ENCODE data around the gene ITGB4. TPM values are rescaled to one million over a fixed set of nuclear protein-coding genes. Genes with fewer than 3 reads are reported as not detected.

ITGB4 gene
- total RNA-seq, 1 donor from 2014 or later, result 0.91 TPM

DNA sequence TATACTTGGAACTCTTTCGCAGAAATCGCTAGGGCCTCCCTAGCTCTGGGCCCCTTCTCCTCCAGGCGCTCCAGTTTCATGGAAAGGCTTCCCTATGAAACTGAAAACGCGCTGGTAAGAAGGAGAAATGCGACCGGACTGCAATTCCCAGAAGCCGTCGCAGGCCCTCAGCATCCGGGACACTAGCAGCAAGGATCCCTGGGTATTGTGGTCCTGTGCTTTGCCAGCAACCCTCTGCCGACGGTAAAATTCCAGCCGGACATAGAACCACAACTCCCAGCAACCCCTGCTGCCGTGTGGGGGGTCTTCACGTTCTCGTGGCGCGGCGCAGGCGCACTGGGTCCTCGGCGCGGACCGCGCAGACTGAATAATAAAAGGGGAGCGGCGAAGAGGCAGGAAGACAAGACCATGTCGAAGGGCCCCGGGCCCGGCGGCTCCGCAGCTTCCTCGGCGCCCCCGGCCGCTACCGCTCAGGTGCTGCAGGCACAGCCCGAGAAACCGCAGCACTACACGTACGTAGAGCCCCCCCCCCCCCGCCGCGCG, 63.3 kb downstream of the ITGB4 start, which contains the start of gene UNK:
Gene UNK, plus strand, starts transcription at position 334 of the 543 bp plus-strand sequence. Its CDS starts 75 bp downstream, at position 409.
- intact Hi-C loops (cut with micrococcal nuclease), result loop anchor here (1.0 to 5.0 kb wide), 14 partner anchors 8 to 953 kb away; partner anchors contain the start of genes ACOX1, CASKIN2, FBF1 and GALK1

DNA sequence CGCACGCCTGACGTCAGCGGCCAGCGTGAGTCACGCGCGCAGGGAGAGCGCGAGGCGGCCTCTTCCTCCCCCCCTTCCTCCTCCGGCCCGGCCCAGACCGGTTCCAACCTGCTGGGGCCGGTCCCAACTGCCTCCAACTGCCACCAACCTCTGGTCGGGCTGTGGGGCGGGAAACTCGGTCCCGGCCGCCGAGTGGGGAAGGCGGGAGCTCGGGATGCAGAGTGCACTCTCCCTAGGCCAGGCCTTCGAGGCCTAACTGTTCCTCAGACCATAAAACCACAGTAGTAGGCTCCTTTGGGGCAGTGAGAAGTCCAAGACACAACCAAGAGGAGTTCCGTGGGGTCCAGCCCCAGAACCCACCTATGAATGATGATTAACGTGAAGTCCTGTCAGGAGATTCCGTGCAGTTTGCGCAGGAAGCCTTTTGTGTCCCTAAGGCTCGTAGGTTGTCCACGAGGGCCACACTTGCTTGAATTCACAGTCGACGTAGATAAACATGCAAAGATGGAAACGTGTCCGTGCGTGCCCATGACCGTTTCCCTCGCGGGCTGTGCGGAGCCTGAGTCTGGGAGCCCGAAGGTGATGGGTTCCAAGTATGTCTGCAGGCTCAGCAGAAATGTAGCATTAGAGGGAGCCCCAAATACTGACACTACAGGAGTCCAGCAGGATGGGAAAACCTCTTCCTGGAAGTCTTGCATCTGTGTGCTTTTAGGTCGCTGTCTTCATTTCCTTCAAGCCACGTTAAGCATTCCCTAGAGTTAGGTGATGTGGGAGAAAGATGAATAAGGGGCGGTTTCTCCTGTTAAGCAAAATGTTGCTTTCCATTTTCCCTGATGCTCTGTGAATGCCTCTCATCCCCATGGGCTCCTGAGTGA, 64.0 kb downstream of the ITGB4 start:
- intact Hi-C loops (cut with micrococcal nuclease), result loop anchor here (1.0 to 2.0 kb wide), 6 partner anchors 9 to 484 kb away; partner anchors contain the start of gene GALK1

DNA sequence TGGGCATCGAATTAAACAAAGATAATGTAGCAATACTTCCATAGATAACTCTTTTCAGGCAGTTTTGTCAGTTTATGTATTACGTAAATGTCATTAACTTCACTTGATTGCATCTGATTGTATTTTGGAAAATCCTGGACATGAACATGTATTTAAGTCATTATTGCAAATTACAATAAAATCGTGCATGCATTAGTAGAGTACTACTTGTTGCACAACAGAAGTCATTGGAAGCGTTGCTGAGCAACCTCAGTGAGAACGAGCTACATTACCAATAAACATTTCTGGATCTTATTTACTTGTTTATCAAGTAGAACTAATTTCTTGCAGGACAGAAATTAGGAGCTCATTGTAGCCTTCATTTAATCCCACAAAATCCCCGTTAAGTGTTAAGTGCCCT, 70.0 kb downstream of the ITGB4 start:
- intact Hi-C loops (cut with micrococcal nuclease), result no loop called here

- intact Hi-C loops (cut with micrococcal nuclease), result no loop called here
Observed at GRCh38 chr17:75793460-75793859, 72.2 kb downstream of the ITGB4 start.

GRCh38 chr17:75795820-75796607, 74.8 kb downstream of the ITGB4 start:
- intact Hi-C loops (cut with micrococcal nuclease), result no loop called here

DNA sequence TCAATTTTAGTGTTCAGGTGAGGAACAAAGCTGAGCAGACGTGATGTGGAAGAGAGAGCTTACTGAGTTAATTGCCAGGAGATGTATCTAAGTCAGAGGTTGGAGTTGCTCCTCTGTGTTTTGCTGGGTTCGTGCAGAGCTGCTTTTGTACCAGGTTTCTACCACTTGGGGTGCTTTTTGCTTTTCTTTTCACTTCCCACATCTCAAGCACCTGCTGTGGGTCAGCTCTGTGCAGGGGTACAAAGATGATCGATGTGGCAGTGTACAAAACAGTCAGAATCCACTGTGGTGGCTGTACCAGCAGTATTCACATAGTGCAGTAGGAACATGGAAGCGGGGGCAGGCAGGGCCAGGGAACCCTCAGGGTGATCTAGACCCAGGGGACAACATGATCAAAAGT, 78.1 kb downstream of the ITGB4 start:
- intact Hi-C loops (cut with micrococcal nuclease), result no loop called here

DNA sequence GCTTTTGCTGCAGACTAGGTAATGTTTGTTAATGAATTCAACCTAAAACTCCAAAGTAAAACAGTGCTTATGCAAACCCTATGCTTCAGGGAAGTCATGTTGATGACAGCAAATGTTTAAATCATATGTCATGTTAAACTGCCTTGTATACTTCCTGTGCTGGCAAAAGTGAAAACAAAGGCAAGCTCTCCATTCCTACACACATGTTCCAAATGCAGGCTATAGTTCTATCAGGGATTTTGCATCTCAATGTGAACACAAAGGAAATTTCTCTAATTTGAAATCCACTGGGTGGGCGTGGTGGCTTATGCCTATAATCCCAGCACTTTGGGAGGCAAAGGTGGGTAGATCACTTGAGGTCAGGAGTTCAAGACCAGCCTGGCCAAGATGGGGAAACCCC, 82.6 kb downstream of the ITGB4 start:
- intact Hi-C loops (cut with micrococcal nuclease), result no loop called here

DNA sequence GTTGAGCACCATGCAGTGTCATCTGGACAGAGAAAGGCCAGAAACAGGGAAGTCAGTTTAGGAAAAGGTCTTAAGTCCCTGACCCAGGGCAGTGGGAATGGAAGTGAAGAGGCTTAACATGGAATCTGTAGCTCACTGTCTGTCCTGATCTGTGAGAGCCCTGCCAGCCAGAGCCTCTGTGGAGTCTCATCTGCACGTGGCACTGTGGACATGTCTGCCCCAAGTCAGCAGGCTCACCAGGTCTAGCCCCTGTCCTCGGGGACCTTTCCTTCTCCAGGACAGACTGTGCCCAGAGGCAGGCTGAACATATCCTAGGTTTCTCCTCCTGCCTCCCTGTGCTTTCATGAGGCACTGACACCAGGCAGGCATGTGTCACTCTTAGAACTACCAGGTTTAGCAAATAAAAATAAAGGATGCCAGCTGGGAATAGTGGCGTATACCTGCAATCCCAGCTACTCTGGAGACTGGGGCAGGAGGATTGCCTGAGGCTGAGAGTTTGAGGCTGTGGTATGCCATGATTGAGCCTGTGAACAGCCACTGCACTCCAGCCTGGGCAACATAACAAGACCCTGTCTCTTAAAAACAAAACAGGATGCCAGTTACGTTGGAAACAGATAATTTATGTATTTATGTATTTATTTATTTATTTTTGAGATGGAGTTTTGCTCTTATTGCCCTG, 85.7 kb downstream of the ITGB4 start:
- intact Hi-C loops (cut with micrococcal nuclease), result no loop called here

Other genes with a start within 250 kb of the ITGB4 start
- 0.74 and 0.76 TPM in 2 replicates for gene CASKIN2, start 205.9 kb upstream of the ITGB4 start, total RNA-seq
- gene TSEN54, start 204.9 kb upstream of the ITGB4 start, total RNA-seq, result 65.2 and 65.9 TPM in 2 replicates
- 19.4 and 21.6 TPM in 2 replicates for gene LLGL2, start 195.8 kb upstream of the ITGB4 start, total RNA-seq
- gene MYO15B, start 133.7 kb upstream of the ITGB4 start, total RNA-seq, result 43.2 and 48.4 TPM in 2 replicates
- 0.54 and 0.83 TPM in 2 replicates for gene SMIM5, start 88.0 kb upstream of the ITGB4 start, total RNA-seq
- 41.6 and 43.4 TPM in 2 replicates for gene RECQL5, start 54.3 kb upstream of the ITGB4 start, total RNA-seq
- gene SAP30BP, start 54.1 kb upstream of the ITGB4 start, total RNA-seq, result 93.2 and 108 TPM in 2 replicates
- gene GALK1, start 43.7 kb downstream of the ITGB4 start, total RNA-seq, result 40.4 and 41.4 TPM in 2 replicates
- 33.0 and 33.7 TPM in 2 replicates for gene UNK, start 63.3 kb downstream of the ITGB4 start, total RNA-seq
- gene UNC13D, start 122.9 kb downstream of the ITGB4 start, total RNA-seq, result 203 and 219 TPM in 2 replicates
- 82.4 and 90.1 TPM in 2 replicates for gene WBP2, start 133.9 kb downstream of the ITGB4 start, total RNA-seq
- gene TRIM47, start 157.1 kb downstream of the ITGB4 start, total RNA-seq, result 26.4 and 26.5 TPM in 2 replicates
- 32.7 and 35.4 TPM in 2 replicates for gene TRIM65, start 175.5 kb downstream of the ITGB4 start, total RNA-seq
- 104 and 105 TPM in 2 replicates for gene MRPL38, start 183.4 kb downstream of the ITGB4 start, total RNA-seq
- gene FBF1, start 219.6 kb downstream of the ITGB4 start, total RNA-seq, result 21.0 and 22.2 TPM in 2 replicates

Data from T-helper 1 cell treated with Interleukin-12 subunit alpha and Interleukin-12 subunit beta and Interleukin-4 antibody, amounts not matched to agents 30 ng/mL and 1 ng/mL, for 36 hours (primary cell).